Measurements from ENCODE around the gene KRT23. TPM values are rescaled to one million over a fixed set of nuclear protein-coding genes. Genes with fewer than 3 reads are reported as not detected.
A peak's percentile ranks its signal among the peaks of the same experiment; 100 is the strongest.
"Not testable (repeated sequence)": the region's sequence is repeated elsewhere in the genome, so short reads cannot be mapped to it uniquely, and the experiment has no call there.

Gene KRT23
- polyA plus RNA-seq, 6 donors from 2014 or later = 0.19 TPM; not detected in 5

DNA sequence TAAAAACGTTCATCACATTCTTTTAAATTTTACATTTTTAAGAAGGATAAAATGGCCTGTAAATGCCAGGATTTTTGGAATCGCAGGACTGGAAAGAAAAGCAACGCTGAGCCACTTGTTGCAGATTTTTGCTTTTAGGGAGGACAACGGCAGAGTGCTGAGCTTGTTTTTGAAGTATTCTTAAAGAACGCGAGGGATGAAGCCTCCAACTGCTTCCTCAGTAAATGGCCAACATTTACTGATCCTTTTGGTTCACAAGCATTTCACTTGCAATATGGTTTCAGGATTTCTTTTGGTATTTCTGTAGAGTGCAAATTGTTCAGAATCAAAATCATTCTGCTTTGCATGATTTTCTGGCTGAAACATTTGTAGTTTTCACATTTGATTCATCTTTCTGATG, 2.8 kb upstream of the KRT23 start:
- Mint-ChIP-seq H3K9me3 (peaks cover 0 to 7% (median 0%) of the 10 kb centered on the region in 7 donors), H3K4me1 (peaks cover 0 to 7% (median 0%) of the 10 kb centered on the region in 3 donors), H3K4me3 (no peak overlapping the region), H3K27me3 (peaks cover 18 to 59% (median 44%) of the 10 kb centered on the region in 3 donors), H3K27ac (no peak overlapping the region), H3K36me3 (peaks cover 5 to 16% of the 10 kb centered on the region in 2 donors)
- ATAC-seq (ENCODE audit: low read depth in 2 of 2) (no peak), DNase-seq (no peak)

DNA sequence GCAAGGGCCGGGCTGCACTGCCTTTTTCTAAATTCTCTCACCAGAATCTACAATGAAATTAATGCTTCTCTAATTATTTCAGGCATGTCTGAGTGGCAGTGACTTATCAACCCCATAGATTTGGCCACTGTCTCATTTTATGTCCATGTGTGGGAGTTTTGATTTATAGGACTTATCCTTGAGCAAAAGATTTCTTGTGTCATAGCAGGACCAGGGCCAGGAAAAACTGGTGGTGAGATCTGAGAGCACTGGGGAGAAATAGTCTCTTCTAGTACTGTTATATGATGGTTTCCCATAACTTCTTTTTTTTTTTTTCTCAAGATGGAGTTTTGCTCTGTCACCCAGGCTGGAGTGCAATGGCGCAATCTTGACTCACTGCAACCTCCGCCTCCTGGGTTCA, 1.5 kb upstream of the KRT23 start:
- peaks cover 0 to 7% (median 0%) of the 10 kb centered on the region in 7 donors for H3K9me3 Mint-ChIP-seq
- DNase-seq = no peak

DNA sequence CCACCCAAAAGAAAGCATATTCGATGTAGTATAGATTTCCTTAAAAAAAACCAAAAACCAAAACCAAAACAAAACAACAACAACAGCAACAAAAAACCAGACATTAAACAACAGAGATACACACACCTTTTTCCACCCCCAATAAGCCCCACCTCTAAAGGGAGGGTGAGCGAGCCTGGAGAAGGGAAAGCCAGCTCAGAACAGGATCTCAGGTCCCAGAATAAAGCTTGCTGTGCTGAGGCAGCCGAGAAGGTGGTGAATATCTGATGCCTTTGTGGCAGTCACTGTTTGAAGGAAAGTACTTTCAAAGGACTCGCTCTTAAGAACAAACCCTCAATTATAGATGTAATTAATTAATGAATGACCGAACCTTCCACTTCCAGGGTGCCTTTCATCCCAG, 470 bp downstream of the KRT23 start:
- DNase-seq (no peak), ATAC-seq (ENCODE audit: low read depth in 2 of 2) (no peak)
- Mint-ChIP-seq H3K27ac (peak overlapping the region in 1 of 6 donors; percentile 3), H3K4me1 (no peaks in the 10 kb centered on the region), H3K9me3 (no peaks in the 10 kb centered on the region), H3K36me3 (no peaks in the 10 kb centered on the region), H3K4me3 (no peak overlapping the region), H3K27me3 (peaks cover 15 to 53% (median 46%) of the 10 kb centered on the region in 3 donors)

More for the DNA sequence above, 1.5 kb upstream of the KRT23 start:
- no peak for ATAC-seq (ENCODE audit: low read depth in 2 of 2)
- Mint-ChIP-seq H3K27ac (no peak overlapping the region), H3K4me3 (no peak overlapping the region), H3K36me3 (peaks cover 0 to 10% of the 10 kb centered on the region in 2 donors), H3K4me1 (peaks cover 0 to 7% (median 0%) of the 10 kb centered on the region in 3 donors), H3K27me3 (peaks cover 21 to 54% (median 43%) of the 10 kb centered on the region in 3 donors)

DNA sequence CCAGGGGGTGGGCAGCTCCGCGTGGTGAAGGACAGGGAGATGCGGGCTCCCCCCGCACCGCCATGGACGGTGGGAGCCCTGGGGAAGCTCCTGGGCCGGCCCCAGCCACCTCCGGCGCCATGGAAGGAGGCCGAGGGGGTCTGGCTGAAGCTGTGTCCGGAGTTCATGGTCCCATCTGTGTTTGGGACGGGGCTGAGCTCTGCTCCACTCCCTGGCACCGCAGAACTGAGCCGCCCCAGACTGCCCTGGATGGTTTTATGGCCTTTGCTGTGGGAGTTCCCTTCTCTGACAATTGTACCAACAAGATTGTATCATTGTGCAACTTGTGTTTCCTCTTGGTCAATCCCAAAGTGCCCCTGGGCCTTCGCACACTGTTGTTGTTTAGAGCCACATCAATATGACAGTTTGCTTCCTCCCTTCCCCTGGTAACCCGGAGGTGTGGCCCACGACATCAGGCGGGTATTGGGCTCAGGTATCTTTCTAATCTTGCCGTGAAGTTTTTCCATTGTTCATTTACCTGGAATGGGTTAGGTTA, 942 bp downstream of the KRT23 start:
- H3K36me3 Mint-ChIP-seq = no peaks in the 10 kb centered on the region
- ATAC-seq (ENCODE audit: low read depth in 2 of 2) (no peak), DNase-seq (no peak)
- peaks cover 15 to 53% (median 46%) of the 10 kb centered on the region in 3 donors for H3K27me3 Mint-ChIP-seq
- H3K9me3 Mint-ChIP-seq = no peaks in the 10 kb centered on the region
- no peaks in the 10 kb centered on the region for H3K4me1 Mint-ChIP-seq
- no peak overlapping the region for H3K4me3 Mint-ChIP-seq
- H3K27ac Mint-ChIP-seq = no peak overlapping the region

DNA sequence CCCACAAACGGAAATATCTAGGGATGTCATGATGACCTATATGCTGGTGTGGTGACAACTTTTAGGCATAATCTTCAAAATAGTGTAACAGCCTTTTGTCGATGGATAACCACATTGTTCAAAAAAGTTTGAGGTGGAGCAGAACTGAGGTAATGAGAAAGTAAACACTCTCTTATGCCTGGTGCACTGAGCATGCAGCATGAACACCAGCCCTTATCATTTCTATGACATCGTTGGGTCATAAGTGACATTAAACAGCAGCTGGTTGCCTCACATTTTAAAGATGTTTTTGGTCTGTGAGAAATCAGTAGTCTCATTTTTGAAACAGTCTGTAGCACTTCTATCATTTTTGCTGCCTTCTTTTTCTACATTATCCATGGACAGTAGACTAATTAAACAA, 1.8 kb downstream of the KRT23 start:
- DNase-seq (no peak), ATAC-seq (ENCODE audit: low read depth in 2 of 2) (no peak)
- H3K4me3 Mint-ChIP-seq = no peak overlapping the region
- peaks cover 15 to 53% (median 46%) of the 10 kb centered on the region in 3 donors for H3K27me3 Mint-ChIP-seq
- no peaks in the 10 kb centered on the region for H3K4me1 Mint-ChIP-seq
- H3K9me3 Mint-ChIP-seq = no peaks in the 10 kb centered on the region
- H3K27ac Mint-ChIP-seq = peak overlapping the region in 1 of 6 donors; percentile 47
- H3K36me3 Mint-ChIP-seq = no peaks in the 10 kb centered on the region

DNA sequence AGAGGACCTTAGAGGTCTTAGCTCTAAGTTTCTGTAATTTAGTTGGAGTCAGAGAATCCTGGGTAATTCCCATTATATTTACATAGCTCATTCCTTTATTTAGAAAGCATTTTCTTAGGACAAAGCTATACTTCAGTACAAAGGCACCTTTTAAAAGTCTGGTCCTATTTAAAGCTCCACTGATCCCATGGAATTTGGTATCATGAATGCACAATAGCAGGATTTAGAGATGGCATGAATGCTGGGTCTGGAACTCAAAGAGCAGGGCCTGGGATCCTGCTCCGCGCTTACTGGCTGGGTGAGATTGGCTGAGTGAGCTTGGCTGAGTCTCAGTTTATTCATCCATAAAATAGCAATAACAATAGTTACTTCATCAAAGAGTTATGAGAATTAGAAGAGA, 4.8 kb downstream of the KRT23 start:
- H3K4me3 Mint-ChIP-seq = no peak overlapping the region
- H3K4me1 Mint-ChIP-seq = no peaks in the 10 kb centered on the region
- ATAC-seq (ENCODE audit: low read depth in 2 of 2) = no peak
- peaks cover 25 to 48% (median 40%) of the 10 kb centered on the region in 3 donors for H3K27me3 Mint-ChIP-seq
- H3K9me3 Mint-ChIP-seq = no peaks in the 10 kb centered on the region
- H3K36me3 Mint-ChIP-seq = no peaks in the 10 kb centered on the region
- H3K27ac Mint-ChIP-seq = peak overlapping the region in 1 of 6 donors; percentile 37
- DNase-seq = no peak

DNA sequence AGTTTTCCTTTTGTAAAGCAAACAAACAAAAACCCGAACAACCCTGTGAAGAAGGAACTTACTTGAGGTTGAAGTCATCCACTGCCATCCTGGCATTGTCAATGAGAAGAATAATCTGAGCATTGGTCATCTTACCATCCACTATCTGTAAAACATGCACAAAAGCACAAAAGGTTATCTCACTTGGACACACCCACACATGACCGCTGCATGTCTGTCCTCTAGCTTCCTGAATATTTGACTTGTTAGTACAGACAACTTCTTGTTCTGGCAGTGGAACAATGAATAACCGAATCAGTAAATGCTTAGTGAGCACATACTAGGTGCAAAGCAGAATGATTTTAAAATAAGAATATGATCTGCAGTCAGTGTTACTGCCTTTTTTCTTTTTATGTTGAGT, 6.1 kb downstream of the KRT23 start:
- Mint-ChIP-seq H3K9me3 (no peaks in the 10 kb centered on the region), H3K27ac (peak overlapping the region in 1 of 6 donors; percentile 7), H3K27me3 (peaks cover 34 to 51% (median 45%) of the 10 kb centered on the region in 3 donors), H3K4me1 (no peaks in the 10 kb centered on the region), H3K36me3 (no peaks in the 10 kb centered on the region), H3K4me3 (no peak overlapping the region)
- DNase-seq (no peak), ATAC-seq (ENCODE audit: low read depth in 2 of 2) (no peak)

DNA sequence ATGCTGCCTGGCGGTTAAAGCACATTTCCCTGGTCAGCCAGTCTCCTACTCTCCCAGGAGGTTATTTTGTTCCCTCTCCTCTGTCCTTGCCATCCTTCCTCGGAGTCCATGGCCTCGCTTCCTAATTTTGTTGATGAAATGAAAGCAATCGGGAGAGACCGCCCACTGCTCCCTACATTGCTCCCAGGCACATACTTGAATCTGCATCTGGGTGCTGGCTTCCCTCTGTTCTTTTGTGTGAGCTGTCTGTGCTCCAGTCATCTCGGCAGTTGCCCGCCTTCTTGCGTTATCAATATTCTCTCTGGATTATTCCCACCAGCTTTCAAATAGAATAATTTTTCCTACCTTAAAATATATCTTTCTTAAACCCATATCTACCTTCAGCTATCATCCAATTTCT, 11.1 kb downstream of the KRT23 start:
- no peaks in the 10 kb centered on the region for H3K4me1 Mint-ChIP-seq
- H3K27ac Mint-ChIP-seq = no peak overlapping the region
- peak overlapping the region in 1 of 8 donors; percentile 85 for H3K4me3 Mint-ChIP-seq
- H3K9me3 Mint-ChIP-seq = no peaks in the 10 kb centered on the region
- peaks cover 29 to 52% (median 41%) of the 10 kb centered on the region in 3 donors for H3K27me3 Mint-ChIP-seq
- H3K36me3 Mint-ChIP-seq = no peaks in the 10 kb centered on the region
- no peak for ATAC-seq (ENCODE audit: low read depth in 2 of 2)
- DNase-seq = no peak

DNA sequence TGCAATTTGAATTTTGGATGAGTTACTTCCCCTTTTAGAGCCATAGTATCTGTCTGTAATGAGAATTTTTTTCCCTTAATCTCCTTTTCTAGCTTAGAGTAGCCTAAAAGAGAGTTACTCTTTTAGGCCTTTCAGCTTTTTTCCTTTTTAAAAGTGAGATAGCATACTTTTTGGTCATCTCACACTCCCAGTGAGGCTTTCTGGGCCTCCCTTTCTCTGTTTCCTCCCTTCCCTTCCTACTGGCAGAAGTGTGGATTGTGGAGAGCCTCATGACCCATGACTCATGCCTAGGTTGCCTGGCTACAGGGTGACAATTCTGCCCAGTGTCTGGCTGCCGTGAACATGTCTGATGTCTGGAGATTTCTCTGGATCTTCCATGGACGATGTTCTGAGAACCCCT, 15.2 kb downstream of the KRT23 start:
- no peaks in the 10 kb centered on the region for H3K4me1 Mint-ChIP-seq

DNA sequence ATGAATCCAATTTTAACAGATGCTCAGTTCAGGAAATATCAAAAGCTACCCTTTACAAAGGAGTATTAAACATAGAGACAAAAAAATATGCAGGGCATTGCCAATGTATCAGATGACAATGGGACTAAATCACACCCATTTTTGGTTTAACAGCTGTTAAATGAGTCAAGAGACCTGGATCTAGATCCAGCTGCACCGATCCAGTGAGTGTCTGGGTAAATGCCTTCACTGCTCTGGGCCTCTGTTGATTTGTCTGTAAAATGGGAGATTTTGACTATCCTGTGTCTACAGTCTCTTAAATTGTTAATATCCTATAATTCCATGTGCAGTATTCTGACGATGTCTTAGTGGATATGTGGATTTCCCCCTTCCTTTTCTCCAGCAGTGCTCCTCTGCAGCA, 16.4 kb downstream of the KRT23 start:
- ATAC-seq (ENCODE audit: low read depth in 2 of 2) (no peak), DNase-seq (no peak)
- Mint-ChIP-seq H3K27ac (no peak overlapping the region), H3K4me3 (no peak overlapping the region), H3K36me3 (no peaks in the 10 kb centered on the region), H3K4me1 (peaks cover 0 to 3% (median 0%) of the 10 kb centered on the region in 3 donors), H3K27me3 (peaks cover 9 to 39% (median 19%) of the 10 kb centered on the region in 3 donors), H3K9me3 (no peaks in the 10 kb centered on the region)

More for the DNA sequence above, 15.2 kb downstream of the KRT23 start:
- peak overlapping the region in 2 of 6 donors; percentile 7 to 50 for H3K27ac Mint-ChIP-seq
- ATAC-seq (ENCODE audit: low read depth in 2 of 2) (no peak), DNase-seq (no peak)
- no peaks in the 10 kb centered on the region for H3K9me3 Mint-ChIP-seq
- H3K27me3 Mint-ChIP-seq = peaks cover 21 to 52% (median 30%) of the 10 kb centered on the region in 3 donors
- no peak overlapping the region for H3K4me3 Mint-ChIP-seq
- H3K36me3 Mint-ChIP-seq = no peaks in the 10 kb centered on the region

DNA sequence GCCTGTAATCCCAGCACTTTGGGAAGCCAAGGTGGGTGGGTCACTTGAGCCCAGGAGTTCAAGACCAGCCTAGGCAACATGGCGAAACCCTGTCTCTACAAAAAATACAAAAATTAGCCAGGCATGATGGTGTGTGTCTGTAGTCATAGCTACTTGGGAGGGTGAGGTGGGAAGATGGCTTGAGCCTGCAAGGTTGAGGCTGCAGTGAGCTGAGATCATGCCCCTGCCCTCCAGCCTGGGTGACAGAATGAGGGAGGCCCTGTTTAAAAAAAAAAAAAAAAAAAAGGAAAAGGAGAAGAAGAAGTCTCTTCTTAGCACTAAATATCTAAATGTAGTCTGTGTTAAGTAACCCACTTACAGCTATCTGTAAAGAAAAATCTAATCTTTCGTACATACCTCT, 20.3 kb downstream of the KRT23 start:
- Mint-ChIP-seq H3K27me3 (peaks cover 0 to 16% (median 12%) of the 10 kb centered on the region in 3 donors), H3K4me1 (peaks cover 8 to 14% (median 8%) of the 10 kb centered on the region in 3 donors), H3K27ac (peak overlapping the region in 1 of 6 donors; percentile 56)
- not testable (repeated sequence) for H3K4me3 Mint-ChIP-seq; H3K36me3 Mint-ChIP-seq; H3K9me3 Mint-ChIP-seq; DNase-seq; ATAC-seq (ENCODE audit: low read depth in 2 of 2)

DNA sequence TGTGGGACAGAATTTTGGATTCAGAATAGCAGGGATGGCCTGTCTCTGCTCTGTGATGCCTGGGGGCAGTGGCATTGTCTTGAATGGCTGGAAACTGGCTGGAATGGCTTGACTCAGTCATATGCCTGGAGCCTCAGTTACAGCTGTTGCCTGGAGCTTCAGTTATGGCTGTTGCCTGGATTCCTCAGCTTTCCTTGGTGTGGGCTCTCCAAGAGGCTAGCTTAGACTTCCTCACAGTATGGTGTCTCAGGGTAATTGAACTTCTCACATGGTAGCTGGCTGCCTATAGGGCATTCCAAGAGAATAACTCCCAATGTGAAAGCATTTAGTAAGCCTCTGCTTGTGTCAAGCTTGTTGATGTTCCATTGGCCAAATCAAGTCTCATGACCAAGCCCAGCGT, 21.1 kb downstream of the KRT23 start:
- H3K4me1 Mint-ChIP-seq = peaks cover 8 to 14% (median 8%) of the 10 kb centered on the region in 3 donors
- no peaks in the 10 kb centered on the region for H3K9me3 Mint-ChIP-seq
- no peak overlapping the region for H3K27ac Mint-ChIP-seq
- no peak overlapping the region for H3K4me3 Mint-ChIP-seq
- H3K36me3 Mint-ChIP-seq = no peaks in the 10 kb centered on the region
- DNase-seq (no peak), ATAC-seq (ENCODE audit: low read depth in 2 of 2) (no peak)
- H3K27me3 Mint-ChIP-seq = peaks cover 0 to 14% (median 10%) of the 10 kb centered on the region in 3 donors

DNA sequence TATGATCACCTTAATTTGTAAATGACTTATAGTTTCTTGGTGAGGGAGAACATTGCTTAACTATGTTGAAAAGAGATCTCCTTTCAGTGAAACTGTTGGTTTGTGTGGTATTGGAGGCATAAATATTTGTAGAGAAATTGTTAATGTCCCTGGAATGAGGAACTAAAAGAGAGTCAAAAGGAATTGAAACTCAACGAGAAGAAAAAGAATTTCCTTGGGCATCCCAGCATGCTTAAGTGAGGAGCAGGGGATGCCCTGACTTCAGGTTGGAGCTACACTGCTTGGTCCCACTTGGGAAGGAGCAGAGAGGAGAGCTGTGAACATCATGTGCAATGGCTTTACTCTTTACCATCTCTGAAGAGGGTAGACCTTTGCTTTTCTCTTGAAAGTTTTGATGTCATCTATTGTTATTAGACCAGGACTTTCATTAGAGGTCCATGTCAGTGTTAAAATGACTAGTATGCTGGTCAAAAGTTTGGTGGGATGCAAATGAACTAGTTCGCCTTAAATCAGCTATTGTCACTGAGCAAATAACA, 21.7 kb downstream of the KRT23 start:
- no peak overlapping the region for H3K4me3 Mint-ChIP-seq
- ATAC-seq (ENCODE audit: low read depth in 2 of 2) (peak in 1 of 2 donors; percentile 30), DNase-seq (no peak)
- no peaks in the 10 kb centered on the region for H3K9me3 Mint-ChIP-seq
- H3K27me3 Mint-ChIP-seq = peaks cover 0 to 11% (median 7%) of the 10 kb centered on the region in 3 donors
- H3K27ac Mint-ChIP-seq = no peak overlapping the region
- H3K4me1 Mint-ChIP-seq = peaks cover 8 to 14% (median 8%) of the 10 kb centered on the region in 3 donors
- no peaks in the 10 kb centered on the region for H3K36me3 Mint-ChIP-seq

DNA sequence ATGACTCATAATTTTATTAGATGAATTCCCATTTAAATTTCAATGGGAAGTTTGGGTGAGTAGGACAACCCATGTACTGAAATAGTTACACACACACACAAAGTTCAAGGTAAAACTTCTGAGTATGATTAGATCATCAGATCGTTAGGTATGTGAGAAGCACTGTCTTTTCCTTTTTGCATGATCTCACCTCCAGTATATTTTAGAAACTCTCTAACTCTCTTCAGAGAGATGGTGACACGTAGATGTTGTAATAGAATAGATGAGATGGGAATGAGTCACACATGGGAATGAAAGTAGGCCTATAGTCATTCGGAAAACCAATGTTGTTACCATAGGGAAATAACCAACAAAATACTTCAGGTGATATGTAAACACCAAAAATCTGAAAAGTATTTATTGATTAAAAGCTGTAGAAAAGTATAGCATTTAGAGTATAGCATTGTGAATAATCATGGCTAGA, 22.2 kb downstream of the KRT23 start:
- peaks cover 8 to 14% (median 8%) of the 10 kb centered on the region in 3 donors for H3K4me1 Mint-ChIP-seq
- no peak overlapping the region for H3K4me3 Mint-ChIP-seq
- no peaks in the 10 kb centered on the region for H3K36me3 Mint-ChIP-seq
- DNase-seq = no peak
- H3K27ac Mint-ChIP-seq = peak overlapping the region in 1 of 6 donors; percentile 65
- no peaks in the 10 kb centered on the region for H3K9me3 Mint-ChIP-seq
- peaks cover 0 to 11% (median 7%) of the 10 kb centered on the region in 3 donors for H3K27me3 Mint-ChIP-seq
- ATAC-seq (ENCODE audit: low read depth in 2 of 2) = no peak
